Erythroblast (primary cell): ENCODE results near the gene ROBO3.

Experiments
- GATA1 ChIP-seq: IDR thresholded peaks from 2 replicates; pipeline ENCODE4 v1.6.1; 2011; ENCODE audit warnings: low read depth, mild to moderate bottlenecking, control low read depth, low read length, moderate library complexity
- POLR2A ChIP-seq: IDR thresholded peaks from 2 replicates; pipeline ENCODE4 v1.6.1; 2011; ENCODE audit warnings: mild to moderate bottlenecking, low read length

GRCh38 chr11:124830749-124831148 is 34.5 kb upstream of the ROBO3 start:
- TF ChIP-seq POLR2A, result no peak
- TF ChIP-seq GATA1, result no peak
